ENCODE results near the gene GPANK1. TPM values are rescaled to one million over a fixed set of nuclear protein-coding genes. Genes with fewer than 3 reads are reported as not detected.
A peak's percentile ranks its signal among the peaks of the same experiment; 100 is the strongest.

The GPANK1 gene
- total RNA-seq, 2 experiments from 2014 or later: 34.4 to 42.9 TPM

DNA sequence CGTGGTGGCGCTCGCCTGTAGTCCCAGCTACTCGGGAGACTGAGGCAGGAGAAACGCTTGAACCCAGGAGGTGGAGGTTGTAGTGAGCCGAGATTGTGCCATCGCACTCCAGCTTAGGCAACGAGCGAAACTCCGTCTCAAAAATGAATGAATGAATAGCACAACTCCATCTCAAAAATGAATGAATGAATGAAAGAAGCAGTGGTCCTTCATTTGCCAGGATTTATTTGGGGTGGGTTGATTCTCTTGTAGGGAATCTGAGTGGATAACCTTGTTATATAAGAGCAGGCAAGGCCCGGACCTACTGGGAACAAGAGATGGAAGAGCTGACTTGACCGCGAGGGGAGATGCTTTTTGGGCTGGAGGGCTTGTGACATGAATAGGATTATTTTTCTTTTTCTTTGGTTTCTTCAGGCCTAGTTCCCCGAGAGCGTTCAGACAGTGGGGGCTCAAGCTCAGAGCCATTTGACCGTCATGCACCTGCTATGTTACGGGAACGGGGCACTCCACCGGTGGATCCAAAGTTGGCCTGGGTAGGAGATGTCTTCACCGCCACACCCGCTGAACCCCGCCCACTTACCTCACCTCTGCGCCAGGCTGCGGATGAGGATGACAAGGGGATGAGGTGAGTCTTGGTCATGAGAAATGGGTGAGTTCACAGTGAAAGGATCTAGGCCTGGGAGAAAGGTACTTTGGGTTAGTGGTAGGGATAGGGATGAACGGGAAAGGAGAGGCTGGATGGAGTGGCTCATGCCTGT is 34.4 kb downstream of the GPANK1 start:
- H3K4me3 Mint-ChIP-seq: no peak overlapping the region
- CTCF ChIA-PET: interaction anchor here (0.6 to 1.3 kb wide), 4 partner anchors 8 to 1325 kb away, joined by 3 to 4 read pairs (median 3); no protein-coding TSS in a partner anchor
- no peaks in the 10 kb centered on the region for H3K9me3 Mint-ChIP-seq
- DNase-seq: no peak
- H3K27me3 Mint-ChIP-seq: no peaks in the 10 kb centered on the region
- H3K36me3 Mint-ChIP-seq (ENCODE audit: low read depth): peaks cover 75% of the 10 kb centered on the region
- peaks cover 7% of the 10 kb centered on the region for H3K4me1 Mint-ChIP-seq
- H3K27ac Mint-ChIP-seq: no peak overlapping the region
- POLR2A ChIA-PET: interaction anchor here (0.8 kb wide), 1 partner anchor 10 kb away, joined by 3 read pairs; no protein-coding TSS in a partner anchor

DNA sequence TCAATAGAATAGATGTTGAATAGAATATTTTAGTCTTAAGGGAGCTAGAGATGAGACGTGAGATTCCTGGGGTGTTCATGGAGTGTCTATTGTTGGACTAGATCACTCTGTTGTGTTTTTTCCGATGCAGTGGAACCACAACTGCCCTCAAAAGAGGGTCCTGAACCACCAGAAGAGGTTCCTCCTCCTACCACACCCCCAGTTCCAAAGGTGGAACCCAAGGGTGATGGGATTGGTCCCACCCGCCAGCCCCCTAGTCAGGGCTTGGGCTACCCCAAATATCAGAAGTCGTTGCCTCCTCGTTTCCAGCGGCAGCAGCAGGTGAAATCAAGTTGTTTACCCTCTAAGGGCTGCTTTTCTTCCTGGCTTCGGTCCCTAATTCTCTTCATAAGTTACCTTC is 35.8 kb downstream of the GPANK1 start:
- no peak for DNase-seq
- ChIA-PET CTCF (interaction anchor here (0.6 kb wide), 1 partner anchor 58 kb away, joined by 3 read pairs; no protein-coding TSS in a partner anchor), POLR2A (no interaction called here)
- Mint-ChIP-seq H3K27ac (no peak overlapping the region), H3K4me3 (no peak overlapping the region), H3K36me3 (ENCODE audit: low read depth) (peaks cover 76% of the 10 kb centered on the region), H3K27me3 (no peaks in the 10 kb centered on the region), H3K4me1 (peaks cover 7% of the 10 kb centered on the region), H3K9me3 (no peaks in the 10 kb centered on the region)

DNA sequence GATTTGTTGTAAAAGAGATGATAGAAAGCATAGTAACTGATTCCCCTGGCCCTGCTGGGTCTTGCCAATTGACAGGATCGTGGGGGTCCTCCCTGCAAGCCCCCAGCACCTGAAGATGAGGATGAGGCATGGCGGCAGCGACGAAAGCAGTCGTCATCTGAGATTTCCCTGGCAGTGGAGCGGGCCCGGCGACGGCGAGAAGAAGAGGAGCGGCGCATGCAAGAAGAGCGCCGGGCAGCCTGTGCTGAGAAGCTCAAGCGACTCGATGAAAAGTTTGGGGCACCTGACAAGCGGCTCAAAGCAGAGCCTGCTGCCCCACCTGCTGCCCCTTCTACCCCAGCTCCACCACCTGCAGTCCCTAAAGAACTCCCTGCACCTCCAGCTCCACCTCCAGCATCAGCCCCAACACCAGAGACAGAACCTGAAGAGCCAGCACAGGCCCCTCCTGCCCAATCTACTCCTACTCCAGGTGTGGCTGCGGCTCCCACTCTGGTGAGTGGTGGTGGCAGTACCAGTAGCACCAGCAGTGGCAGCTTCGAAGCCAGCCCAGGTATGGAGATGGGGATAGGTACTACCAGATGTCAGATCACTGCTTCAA is 37.0 kb downstream of the GPANK1 start:
- Mint-ChIP-seq H3K4me1 (peaks cover 13% of the 10 kb centered on the region), H3K27me3 (no peaks in the 10 kb centered on the region), H3K9me3 (no peaks in the 10 kb centered on the region), H3K4me3 (no peak overlapping the region), H3K27ac (no peak overlapping the region), H3K36me3 (ENCODE audit: low read depth) (peaks cover 76% of the 10 kb centered on the region)
- no peak for DNase-seq
- CTCF ChIA-PET: interaction anchor here (1.4 kb wide), 1 partner anchor 17 kb away, joined by 3 read pairs; no protein-coding TSS in a partner anchor
- POLR2A ChIA-PET: no interaction called here

DNA sequence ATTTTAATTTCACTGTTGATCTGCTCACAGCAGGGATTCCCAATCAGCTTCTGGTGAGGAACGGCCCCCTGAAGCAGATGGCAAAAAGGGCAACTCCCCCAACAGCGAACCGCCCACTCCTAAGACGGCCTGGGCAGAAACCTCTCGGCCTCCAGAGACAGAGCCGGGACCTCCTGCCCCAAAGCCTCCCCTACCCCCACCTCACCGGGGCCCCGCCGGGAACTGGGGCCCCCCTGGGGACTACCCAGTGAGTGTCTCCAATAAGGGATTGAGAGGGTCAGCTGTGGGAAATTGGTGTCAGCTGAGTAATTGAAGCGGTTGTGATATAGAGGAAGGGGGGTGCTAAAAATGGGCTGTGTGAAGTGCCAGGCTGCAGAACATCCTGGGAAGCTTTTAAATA is 37.8 kb downstream of the GPANK1 start:
- peaks cover 81% of the 10 kb centered on the region for H3K36me3 Mint-ChIP-seq (ENCODE audit: low read depth)
- H3K9me3 Mint-ChIP-seq: no peaks in the 10 kb centered on the region
- DNase-seq: no peak
- ChIA-PET POLR2A (no interaction called here), CTCF (interaction anchor here (1.1 to 1.4 kb wide), 3 partner anchors 10 to 29 kb away, joined by 3 to 6 read pairs (median 3); no protein-coding TSS in a partner anchor)
- no peaks in the 10 kb centered on the region for H3K27me3 Mint-ChIP-seq
- no peak overlapping the region for H3K4me3 Mint-ChIP-seq
- H3K4me1 Mint-ChIP-seq: peaks cover 21% of the 10 kb centered on the region
- H3K27ac Mint-ChIP-seq: no peak overlapping the region

DNA sequence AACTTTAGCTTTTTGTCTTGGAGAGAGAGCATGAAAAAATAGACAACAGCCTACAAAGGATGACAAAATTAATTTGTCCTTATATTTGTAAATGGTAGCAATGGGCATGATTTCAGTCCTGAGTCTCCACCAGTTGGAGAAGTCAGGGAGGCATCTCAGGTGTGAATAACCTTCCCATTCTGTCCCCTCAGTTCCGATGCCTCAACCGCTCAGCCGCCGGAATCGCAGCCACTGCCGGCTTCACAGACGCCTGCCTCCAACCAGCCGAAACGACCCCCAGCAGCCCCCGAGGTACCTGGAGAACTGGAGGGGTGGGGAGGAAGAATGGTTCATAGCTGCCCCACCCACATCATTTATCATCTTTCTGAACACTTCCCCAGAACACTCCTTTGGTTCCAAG is 40.7 kb downstream of the GPANK1 start:
- CTCF ChIA-PET: interaction anchor here (4.3 kb wide), 1 partner anchor 28 kb away, joined by 16 read pairs; the partner anchor contains the start of gene BAG6
- no peak overlapping the region for H3K27ac Mint-ChIP-seq
- POLR2A ChIA-PET: no interaction called here

DNA sequence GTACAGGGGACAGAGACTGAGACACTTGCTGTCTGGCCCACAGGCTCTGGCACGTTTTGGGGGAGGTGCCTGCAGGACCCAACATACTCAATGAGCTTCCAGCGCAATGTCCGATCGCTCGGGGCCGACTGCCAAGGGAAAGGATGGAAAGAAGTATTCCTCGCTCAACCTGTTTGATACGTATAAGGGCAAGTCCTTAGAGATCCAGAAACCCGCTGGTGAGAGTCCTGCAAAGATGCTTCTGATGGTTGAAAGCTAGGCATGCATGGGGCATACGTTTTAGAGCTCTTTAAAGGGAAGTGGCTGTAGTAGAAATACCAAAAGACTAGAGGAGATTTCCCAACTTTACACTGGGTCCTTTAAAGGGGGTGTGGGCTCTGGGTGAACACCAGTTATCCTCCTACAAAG is 42.1 kb downstream of the GPANK1 start:
- CTCF ChIA-PET: interaction anchor here (0.6 to 4.3 kb wide), 8 partner anchors 13 to 222 kb away, joined by 3 to 16 read pairs (median 4); partner anchors contain the start of genes ATP6V1G2 and BAG6
- DNase-seq: no peak
- Mint-ChIP-seq H3K4me1 (peaks cover 37% of the 10 kb centered on the region), H3K27ac (peak overlapping the region; percentile 92), H3K36me3 (ENCODE audit: low read depth) (peaks cover 59% of the 10 kb centered on the region), H3K9me3 (no peaks in the 10 kb centered on the region), H3K4me3 (peak overlapping the region; percentile 86), H3K27me3 (no peaks in the 10 kb centered on the region)
- POLR2A ChIA-PET: interaction anchor here (0.7 to 1.0 kb wide), 2 partner anchors 30 to 115 kb away, joined by 3 to 10 read pairs; no protein-coding TSS in a partner anchor

More for the DNA sequence above, 40.7 kb downstream of the GPANK1 start:
- H3K27me3 Mint-ChIP-seq: no peaks in the 10 kb centered on the region
- no peaks in the 10 kb centered on the region for H3K9me3 Mint-ChIP-seq
- H3K36me3 Mint-ChIP-seq (ENCODE audit: low read depth): peaks cover 68% of the 10 kb centered on the region
- H3K4me1 Mint-ChIP-seq: peaks cover 32% of the 10 kb centered on the region
- H3K4me3 Mint-ChIP-seq: no peak overlapping the region
- no peak for DNase-seq

DNA sequence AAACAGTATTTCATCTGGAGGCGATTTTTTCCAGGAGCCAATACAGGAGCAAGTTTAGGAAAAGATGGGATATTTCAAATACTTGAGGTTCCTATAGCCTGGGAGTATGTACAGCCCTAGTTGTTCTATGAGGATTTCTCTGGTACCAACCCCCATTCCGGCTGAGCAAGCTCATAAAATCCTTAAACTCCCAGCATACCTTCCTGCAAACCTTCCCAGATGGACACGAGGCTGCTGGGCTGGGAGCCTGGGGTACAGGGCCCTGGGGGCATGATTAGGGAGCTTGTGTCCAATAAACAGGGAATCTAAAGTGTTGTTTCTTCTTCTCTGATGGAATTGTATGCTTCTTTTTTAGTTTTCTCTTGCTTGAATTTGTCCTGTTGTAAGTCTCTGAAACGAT is 42.8 kb downstream of the GPANK1 start:
- ChIA-PET CTCF (interaction anchor here (0.6 to 4.3 kb wide), 7 partner anchors 14 to 83 kb away, joined by 3 to 16 read pairs (median 5); partner anchors contain the start of gene BAG6), POLR2A (interaction anchor here (0.6 to 1.0 kb wide), 2 partner anchors 30 to 116 kb away, joined by 3 read pairs; no protein-coding TSS in a partner anchor)
- Mint-ChIP-seq H3K36me3 (ENCODE audit: low read depth) (peaks cover 53% of the 10 kb centered on the region), H3K27me3 (no peaks in the 10 kb centered on the region), H3K4me3 (peak overlapping the region; percentile 86), H3K27ac (peak overlapping the region; percentile 92), H3K4me1 (peaks cover 32% of the 10 kb centered on the region), H3K9me3 (no peaks in the 10 kb centered on the region)
- DNase-seq: no peak

DNA sequence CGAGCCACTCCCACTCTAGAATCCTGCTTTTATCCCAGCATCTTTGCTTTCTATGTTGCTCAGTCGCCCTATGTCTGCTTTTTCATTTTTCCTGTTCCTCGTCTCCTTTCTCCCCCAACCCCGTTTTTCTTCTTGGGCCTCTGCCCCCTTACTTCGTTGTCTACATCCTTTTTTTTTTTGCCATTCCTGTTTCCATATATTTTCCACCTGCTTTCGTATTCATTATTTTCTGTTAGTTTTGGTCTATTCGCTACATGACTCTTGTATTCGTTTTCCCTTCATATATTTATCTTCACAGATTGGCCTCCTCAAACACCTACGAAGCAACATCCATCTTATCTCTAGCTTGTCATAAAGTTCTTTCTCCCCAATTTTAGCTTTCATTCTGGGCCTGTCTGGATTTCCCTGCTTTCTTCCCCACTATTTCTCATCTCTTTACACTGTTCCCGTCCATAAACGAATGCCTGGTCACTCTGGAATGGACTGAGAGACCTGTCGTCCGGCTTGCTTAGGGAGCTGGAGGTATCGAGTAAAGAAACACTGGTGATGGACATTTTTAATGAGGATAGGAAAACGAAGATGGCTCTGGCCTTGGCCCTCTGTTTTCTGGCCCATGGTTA is 43.4 kb downstream of the GPANK1 start:
- peak overlapping the region; percentile 86 for H3K4me3 Mint-ChIP-seq
- peak overlapping the region; percentile 92 for H3K27ac Mint-ChIP-seq
- no peaks in the 10 kb centered on the region for H3K9me3 Mint-ChIP-seq
- peaks cover 36% of the 10 kb centered on the region for H3K4me1 Mint-ChIP-seq
- ChIA-PET POLR2A (interaction anchor here (0.6 to 1.0 kb wide), 2 partner anchors 30 to 116 kb away, joined by 3 read pairs; no protein-coding TSS in a partner anchor), CTCF (interaction anchor here (1.0 to 4.3 kb wide), 6 partner anchors 14 to 82 kb away, joined by 3 to 16 read pairs (median 6); partner anchors contain the start of gene BAG6)
- peaks cover 52% of the 10 kb centered on the region for H3K36me3 Mint-ChIP-seq (ENCODE audit: low read depth)
- H3K27me3 Mint-ChIP-seq: no peaks in the 10 kb centered on the region
- no peak for DNase-seq

DNA sequence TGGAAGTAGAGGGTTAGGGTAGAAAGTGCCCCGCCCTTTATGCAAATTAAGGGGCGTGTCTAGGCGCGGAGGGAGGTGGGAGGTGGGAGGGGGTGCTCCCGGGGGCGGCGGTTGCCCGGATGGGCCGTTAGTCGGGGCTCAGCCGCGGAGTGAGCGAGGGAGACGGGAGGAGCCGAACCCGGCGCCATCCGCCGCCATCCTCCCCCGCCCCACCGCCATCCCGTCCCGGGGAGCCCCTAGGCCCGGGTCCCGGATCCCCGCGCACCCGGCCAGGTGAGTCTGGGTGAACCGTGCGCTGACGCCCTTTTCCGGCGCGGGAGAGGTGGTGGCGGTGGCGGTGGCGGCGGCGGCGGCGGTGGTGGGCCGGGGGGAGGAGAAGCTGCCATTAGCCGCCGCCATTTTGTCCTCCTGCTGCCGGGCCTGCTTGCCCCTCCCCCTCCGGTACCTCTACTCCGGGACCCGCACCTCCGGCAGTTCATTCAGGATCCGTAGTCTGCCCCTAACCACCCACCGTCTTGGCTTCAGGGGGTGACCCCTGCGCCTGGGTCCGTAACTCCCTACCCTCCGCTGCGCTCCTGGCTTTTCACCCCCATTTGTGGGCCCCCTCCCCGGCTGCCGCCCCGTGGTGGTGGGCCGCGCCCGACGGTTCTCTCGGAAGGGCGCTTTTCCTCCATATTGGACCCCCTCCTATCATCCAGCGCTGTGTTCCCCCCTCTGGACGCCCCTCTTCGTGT is 44.0 kb downstream of the GPANK1 start, which contains the start of gene PRRC2A:
Gene PRRC2A, plus strand, starts transcription at position 130 of the 734 bp plus-strand sequence. CDS start 2,075 bp downstream, outside the sequence.
- peak; percentile 80 for DNase-seq
- Mint-ChIP-seq H3K36me3 (ENCODE audit: low read depth) (peaks cover 49% of the 10 kb centered on the region), H3K27me3 (no peaks in the 10 kb centered on the region), H3K27ac (peak within 1 kb of the TSS; percentile 95), H3K4me3 (peak within 1 kb of the TSS; percentile 86), H3K9me3 (no peaks in the 10 kb centered on the region), H3K4me1 (peaks cover 43% of the 10 kb centered on the region)
- ChIA-PET CTCF (interaction anchor here (0.9 to 3.5 kb wide), 3 partner anchors 22 to 45 kb away, joined by 3 to 12 read pairs (median 3); partner anchors contain the start of genes LTB and TNF), POLR2A (interaction anchor here (0.6 kb wide), 1 partner anchor 9 kb away, joined by 3 read pairs; no protein-coding TSS in a partner anchor)

DNA sequence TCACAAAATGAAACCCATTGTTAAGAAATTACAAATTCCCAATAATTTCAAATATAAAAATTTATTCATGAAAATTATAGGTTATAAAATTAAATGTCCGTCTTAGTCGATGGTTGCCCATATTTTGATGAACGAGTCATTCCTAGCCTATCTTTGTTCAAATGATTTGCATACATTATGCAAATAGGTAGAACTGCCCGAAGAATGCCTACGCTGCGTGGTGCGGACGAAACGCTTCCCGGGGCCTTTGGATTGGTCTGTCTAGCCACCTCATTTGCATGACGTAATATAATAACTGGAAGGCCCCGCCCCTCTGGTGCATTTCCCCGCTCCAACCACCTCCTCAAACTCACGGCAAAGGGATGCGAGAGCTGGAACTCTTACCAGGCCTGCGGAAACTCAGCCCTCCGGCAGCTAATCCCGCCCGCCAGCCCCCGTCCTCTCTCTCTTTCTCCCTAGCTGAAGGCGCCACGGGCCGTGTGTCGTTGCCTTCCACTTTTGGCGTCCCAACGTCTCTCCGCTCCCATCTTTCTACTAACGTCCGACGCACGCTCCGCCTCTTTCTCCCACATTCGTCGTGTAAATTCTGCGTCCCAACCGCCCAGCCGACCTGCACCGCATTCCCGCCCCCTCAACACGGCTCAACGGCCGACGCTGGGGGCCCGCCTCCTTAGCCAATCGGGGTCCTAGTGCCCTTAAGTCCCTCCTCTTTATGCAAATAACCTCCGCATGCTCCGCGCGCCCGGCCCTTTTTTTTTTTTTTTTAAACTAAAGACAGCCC is 44.8 kb downstream of the GPANK1 start:
- Mint-ChIP-seq H3K9me3 (no peaks in the 10 kb centered on the region), H3K36me3 (ENCODE audit: low read depth) (peaks cover 42% of the 10 kb centered on the region), H3K4me1 (peaks cover 51% of the 10 kb centered on the region)

DNA sequence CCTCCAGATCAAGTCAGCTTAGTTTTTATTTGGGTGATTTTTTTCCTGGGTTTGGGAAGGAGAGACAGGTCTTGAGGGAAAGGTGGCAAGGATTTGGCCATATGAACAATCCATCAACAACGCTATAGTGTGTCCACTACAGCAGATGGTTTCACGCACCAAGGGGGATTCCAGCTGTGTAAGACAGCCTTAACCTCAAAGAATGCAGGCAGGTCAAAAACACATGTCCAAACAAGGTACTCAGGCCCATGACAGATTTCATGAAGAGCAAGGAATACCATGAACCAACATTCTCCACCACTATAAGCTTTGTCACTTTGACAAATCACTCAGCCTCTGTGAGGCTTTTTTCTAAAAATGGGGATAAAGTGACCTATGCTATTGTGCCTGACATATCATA is 47.8 kb downstream of the GPANK1 start:
- ChIA-PET CTCF (interaction anchor here (0.6 to 6.0 kb wide), 10 partner anchors 19 to 281 kb away, joined by 3 to 51 read pairs (median 3); partner anchors contain the start of genes ATP6V1G2 and NCR3), POLR2A (no interaction called here)
- no peaks in the 10 kb centered on the region for H3K9me3 Mint-ChIP-seq
- peaks cover 20% of the 10 kb centered on the region for H3K36me3 Mint-ChIP-seq (ENCODE audit: low read depth)
- H3K27ac Mint-ChIP-seq: peak overlapping the region; percentile 23
- H3K4me1 Mint-ChIP-seq: peaks cover 46% of the 10 kb centered on the region
- H3K27me3 Mint-ChIP-seq: no peaks in the 10 kb centered on the region
- no peak for DNase-seq
- H3K4me3 Mint-ChIP-seq: peak overlapping the region; percentile 71

More for the DNA sequence above, 44.8 kb downstream of the GPANK1 start:
- H3K4me3 Mint-ChIP-seq: peak overlapping the region; percentile 86
- CTCF ChIA-PET: interaction anchor here (0.6 to 3.5 kb wide), 5 partner anchors 22 to 145 kb away, joined by 3 to 12 read pairs (median 3); partner anchors contain the start of genes ATP6V1G2, LTB and TNF
- peak; percentile 98 for DNase-seq
- H3K27ac Mint-ChIP-seq: peak overlapping the region; percentile 95
- H3K27me3 Mint-ChIP-seq: no peaks in the 10 kb centered on the region
- POLR2A ChIA-PET: interaction anchor here (0.6 to 0.7 kb wide), 2 partner anchors 10 to 45 kb away, joined by 3 to 4 read pairs; partner anchors contain the start of gene GPANK1
